PFSK-1 (cell line): ENCODE measurements around the gene UBR7.

ENCODE experiments used
- POLR2AphosphoS5 ChIP-seq: IDR thresholded peaks from 2 replicates; pipeline ENCODE4 v1.6.1; 2012; ENCODE audit warnings: low read depth, mild to moderate bottlenecking, control low read depth, low read length, moderate library complexity
- SIN3A ChIP-seq: IDR thresholded peaks from 2 replicates; pipeline ENCODE4 v1.6.1; 2012; ENCODE audit warnings: mild to moderate bottlenecking, low read length, moderate library complexity, borderline replicate concordance; ENCODE audit not compliant: insufficient read depth

DNA sequence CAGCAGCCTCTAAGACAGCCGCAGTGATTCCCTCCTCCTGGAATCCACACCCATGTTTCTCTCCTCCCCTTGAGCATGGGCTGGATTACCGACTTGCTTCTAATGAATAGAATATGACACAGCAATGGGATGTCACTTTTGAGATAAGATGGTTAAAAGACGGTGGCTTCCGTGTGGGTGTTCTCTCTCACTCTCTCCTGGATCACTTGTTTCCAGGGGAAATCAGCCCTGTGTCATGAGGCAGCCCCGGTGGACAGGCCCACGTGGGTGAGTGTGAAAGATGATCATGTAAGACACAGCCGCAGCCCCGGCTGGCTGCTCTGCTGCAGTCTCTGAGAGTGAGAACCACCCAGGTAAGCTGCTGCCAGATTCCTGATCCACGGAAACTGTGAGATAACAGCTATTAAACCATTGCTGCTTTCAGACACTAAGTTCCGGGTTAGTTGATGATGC is 33.1 kb upstream of the UBR7 start:
- TF ChIP-seq POLR2AphosphoS5 (no peak), SIN3A (no peak)
